ENCODE results near the gene FBN1. TPM values are rescaled to one million over a fixed set of nuclear protein-coding genes. Genes with fewer than 3 reads are reported as not detected.

FBN1 gene
- total RNA-seq, 1 experiment from 2014 or later, result 31.6 TPM

- no peaks in the 10 kb centered on the region for H3K4me1 ChIP-seq
- no peak for DNase-seq
- no peak overlapping the region for H3K4me3 ChIP-seq
- H3K27ac ChIP-seq, result no peak overlapping the region
- H3K36me3 ChIP-seq, result peaks cover 11% of the 10 kb centered on the region
- H3K27me3 ChIP-seq, result no peaks in the 10 kb centered on the region
- H3K9me3 ChIP-seq (replicated peaks), result no peaks in the 10 kb centered on the region
Measured at GRCh38 chr15:48437178-48437577, 208.3 kb downstream of the FBN1 start.

GRCh38 chr15:48435321-48435720 is 210.2 kb downstream of the FBN1 start:
- Histone ChIP-seq H3K4me3 (no peak overlapping the region), H3K27me3 (no peaks in the 10 kb centered on the region), H3K9me3 (replicated peaks) (no peaks in the 10 kb centered on the region), H3K36me3 (peaks cover 15% of the 10 kb centered on the region), H3K4me1 (no peaks in the 10 kb centered on the region), H3K27ac (no peak overlapping the region)
- DNase-seq, result no peak

- H3K27ac ChIP-seq, result no peak overlapping the region
- H3K36me3 ChIP-seq, result peaks cover 19% of the 10 kb centered on the region
- no peak overlapping the region for H3K4me3 ChIP-seq
- no peaks in the 10 kb centered on the region for H3K9me3 ChIP-seq (replicated peaks)
- H3K27me3 ChIP-seq, result no peaks in the 10 kb centered on the region
- DNase-seq, result no peak
- no peaks in the 10 kb centered on the region for H3K4me1 ChIP-seq
Measured at GRCh38 chr15:48433226-48433886, 212.2 kb downstream of the FBN1 start.

- DNase-seq, result no peak
- peaks cover 19% of the 10 kb centered on the region for H3K36me3 ChIP-seq
- no peaks in the 10 kb centered on the region for H3K27me3 ChIP-seq
- H3K4me1 ChIP-seq, result no peaks in the 10 kb centered on the region
- H3K27ac ChIP-seq, result no peak overlapping the region
- H3K4me3 ChIP-seq, result no peak overlapping the region
- no peaks in the 10 kb centered on the region for H3K9me3 ChIP-seq (replicated peaks)
Measured at GRCh38 chr15:48432688-48433087, 212.8 kb downstream of the FBN1 start.

GRCh38 chr15:48427960-48428547 is 217.5 kb downstream of the FBN1 start:
- DNase-seq, result no peak
- H3K4me3 ChIP-seq, result no peak overlapping the region
- peaks cover 14% of the 10 kb centered on the region for H3K36me3 ChIP-seq
- H3K4me1 ChIP-seq, result peaks cover 11% of the 10 kb centered on the region
- no peaks in the 10 kb centered on the region for H3K27me3 ChIP-seq
- H3K27ac ChIP-seq, result no peak overlapping the region
- H3K9me3 ChIP-seq (replicated peaks), result no peaks in the 10 kb centered on the region

GRCh38 chr15:48427479-48427878 is 218.0 kb downstream of the FBN1 start:
- no peak for DNase-seq
- Histone ChIP-seq H3K27me3 (no peaks in the 10 kb centered on the region), H3K36me3 (peaks cover 11% of the 10 kb centered on the region), H3K4me3 (no peak overlapping the region), H3K9me3 (replicated peaks) (no peaks in the 10 kb centered on the region), H3K27ac (no peak overlapping the region), H3K4me1 (peaks cover 11% of the 10 kb centered on the region)

GRCh38 chr15:48426941-48427340 is 218.6 kb downstream of the FBN1 start:
- H3K36me3 ChIP-seq, result peaks cover 8% of the 10 kb centered on the region
- no peak overlapping the region for H3K4me3 ChIP-seq
- H3K27me3 ChIP-seq, result no peaks in the 10 kb centered on the region
- H3K9me3 ChIP-seq (replicated peaks), result no peaks in the 10 kb centered on the region
- DNase-seq, result no peak
- peaks cover 11% of the 10 kb centered on the region for H3K4me1 ChIP-seq
- no peak overlapping the region for H3K27ac ChIP-seq

GRCh38 chr15:48426044-48426443 is 219.5 kb downstream of the FBN1 start:
- Histone ChIP-seq H3K27me3 (no peaks in the 10 kb centered on the region), H3K4me1 (peaks cover 11% of the 10 kb centered on the region), H3K36me3 (peaks cover 11% of the 10 kb centered on the region), H3K9me3 (replicated peaks) (no peaks in the 10 kb centered on the region), H3K27ac (no peak overlapping the region), H3K4me3 (no peak overlapping the region)
- no peak for DNase-seq

GRCh38 chr15:48425051-48425450 is 220.5 kb downstream of the FBN1 start:
- Histone ChIP-seq H3K4me1 (peaks cover 11% of the 10 kb centered on the region), H3K9me3 (replicated peaks) (no peaks in the 10 kb centered on the region), H3K27me3 (no peaks in the 10 kb centered on the region), H3K4me3 (no peak overlapping the region), H3K36me3 (peaks cover 12% of the 10 kb centered on the region), H3K27ac (no peak overlapping the region)
- DNase-seq, result peak; percentile 13 to 27

GRCh38 chr15:48423896-48424475 is 221.5 kb downstream of the FBN1 start:
- Histone ChIP-seq H3K27me3 (no peaks in the 10 kb centered on the region), H3K4me3 (no peak overlapping the region), H3K9me3 (replicated peaks) (no peaks in the 10 kb centered on the region), H3K4me1 (peaks cover 11% of the 10 kb centered on the region), H3K27ac (no peak overlapping the region), H3K36me3 (peaks cover 12% of the 10 kb centered on the region)
- DNase-seq, result peak; percentile 30 to 61

- no peak overlapping the region for H3K27ac ChIP-seq
- no peak for DNase-seq
- H3K4me3 ChIP-seq, result no peak overlapping the region
- H3K27me3 ChIP-seq, result no peaks in the 10 kb centered on the region
- peaks cover 11% of the 10 kb centered on the region for H3K4me1 ChIP-seq
- peaks cover 9% of the 10 kb centered on the region for H3K36me3 ChIP-seq
- H3K9me3 ChIP-seq (replicated peaks), result no peaks in the 10 kb centered on the region
Measured at GRCh38 chr15:48423342-48423741, 222.2 kb downstream of the FBN1 start.

- no peaks in the 10 kb centered on the region for H3K27me3 ChIP-seq
- H3K4me3 ChIP-seq, result no peak overlapping the region
- H3K9me3 ChIP-seq (replicated peaks), result no peaks in the 10 kb centered on the region
- H3K4me1 ChIP-seq, result peaks cover 11% of the 10 kb centered on the region
- peaks cover 9% of the 10 kb centered on the region for H3K36me3 ChIP-seq
- DNase-seq, result no peak
- H3K27ac ChIP-seq, result no peak overlapping the region
Measured at GRCh38 chr15:48422401-48422800, 223.1 kb downstream of the FBN1 start.

GRCh38 chr15:48421362-48421761 is 224.1 kb downstream of the FBN1 start:
- Histone ChIP-seq H3K4me1 (peaks cover 11% of the 10 kb centered on the region), H3K4me3 (no peak overlapping the region), H3K27ac (no peak overlapping the region), H3K36me3 (peaks cover 9% of the 10 kb centered on the region), H3K27me3 (no peaks in the 10 kb centered on the region), H3K9me3 (replicated peaks) (no peaks in the 10 kb centered on the region)
- no peak for DNase-seq

GRCh38 chr15:48419896-48420295 is 225.6 kb downstream of the FBN1 start:
- Histone ChIP-seq H3K27me3 (no peaks in the 10 kb centered on the region), H3K4me3 (no peak overlapping the region), H3K9me3 (replicated peaks) (no peaks in the 10 kb centered on the region), H3K27ac (no peak overlapping the region), H3K36me3 (peaks cover 9% of the 10 kb centered on the region), H3K4me1 (peaks cover 8% of the 10 kb centered on the region)
- no peak for DNase-seq

GRCh38 chr15:48418343-48418742 is 227.2 kb downstream of the FBN1 start:
- no peak overlapping the region for H3K4me3 ChIP-seq
- no peak for DNase-seq
- H3K27ac ChIP-seq, result no peak overlapping the region
- H3K27me3 ChIP-seq, result no peaks in the 10 kb centered on the region
- no peaks in the 10 kb centered on the region for H3K4me1 ChIP-seq
- H3K36me3 ChIP-seq, result peaks cover 13% of the 10 kb centered on the region
- no peaks in the 10 kb centered on the region for H3K9me3 ChIP-seq (replicated peaks)

Measured in SJCRH30 (cell line).